Transverse colon (tissue), 4 donors: ENCODE measurements around the gene PIP5K1B. TPM values are rescaled to one million over a fixed set of nuclear protein-coding genes. Genes with fewer than 3 reads are reported as not detected.

ENCODE experiments used
- DNase-seq: peaks from one replicate; pipeline ENCODE4 v3.0.0-alpha.2; 2019
- H3K27ac ChIP-seq, 4 donors: fragments of 200-600 bp; sonication (generic); 2 replicates each; pipeline ENCODE4 v1.5.1; 2016 to 2018; ENCODE audit warnings: inconsistent platforms in 4 of 4
- H3K27me3 ChIP-seq: fragments of 200-600 bp; sonication (generic); 2 replicates; pipeline ENCODE4 v1.5.1; 2017; ENCODE audit warnings: inconsistent platforms
- H3K36me3 ChIP-seq, 4 donors: fragments of 200-600 bp; sonication (generic); 2 replicates each; pipeline ENCODE4 v1.5.1; 2017 to 2019; ENCODE audit warnings: inconsistent platforms in 4 of 4
- H3K4me1 ChIP-seq, 4 donors: fragments of 200-600 bp; sonication (generic); 2 replicates each; pipeline ENCODE4 v1.5.1; 2017 to 2020; ENCODE audit warnings: inconsistent platforms in 4 of 4
- H3K4me3 ChIP-seq, 4 donors: fragments of 200-600 bp; sonication (generic); 1 replicate in 1 of 4; 2 replicates in 3 of 4; pipeline versions ENCODE4 v1.5.1 to v1.6.1; 2017 to 2019; ENCODE audit warnings: inconsistent platforms in 4 of 4
- H3K9me3 ChIP-seq, 2 donors: fragments of 200-600 bp; sonication (generic); 2 replicates each; pipeline ENCODE4 v1.5.1; 2017 to 2019; ENCODE audit warnings: inconsistent platforms in 2 of 2
- CTCF ChIP-seq, 5 experiments: fragments of 200-600 bp in 3 of 5; fragments of 450-650 bp in 2 of 5; sonication (generic) in 3 of 5; IDR thresholded peaks; 1 replicate in 2 of 5; 2 replicates in 3 of 5; pipeline ENCODE4 v1.5.1; 2016 to 2017; ENCODE audit warnings: antibody characterized with exemption in 5 of 5, inconsistent platforms in 3 of 5, mild to moderate bottlenecking in 2 of 5, moderate library complexity in 1 of 5
- EP300 ChIP-seq: sonication (generic); formaldehyde crosslinking; IDR thresholded peaks from one replicate; pipeline ENCODE4 v1.6.1; 2017; ENCODE audit warnings: antibody characterized with exemption, low read depth
- POLR2A ChIP-seq: fragments of 450-650 bp; IDR thresholded peaks from one replicate; pipeline ENCODE4 v1.6.1; 2016; ENCODE audit warnings: antibody characterized with exemption, mild to moderate bottlenecking, moderate library complexity
- POLR2AphosphoS5 ChIP-seq, 3 donors: sonication (generic); formaldehyde crosslinking; IDR thresholded peaks; one replicate each; pipeline ENCODE4 v1.6.1; 2016; ENCODE audit warnings: antibody characterized with exemption in 3 of 3
- WGBS, 2 donors: methylation state at CpG; one replicate each; pipeline ENCODE4 v1.1.5; 2018; ENCODE audit warnings: low coverage in 1 of 2; 5-methylcytosine and 5-hydroxymethylcytosine counted together
- in situ Hi-C, 4 donors: fragments of 200-750 bp; cut with MboI; loops; one replicate each; pipeline versions ENCODE4 v1.15.0 to v1.15.1; 2017; ENCODE audit warnings: low sequenced_read_pairs in 3 of 4, low pct_ligation_motif_present in 1 of 4, low pct_unique_long_range_greater_than_20kb in 1 of 4
- intact Hi-C: fragments of 100-400 bp; cut with DNase I; formaldehyde crosslinking; loops from one replicate; pipeline ENCODE4 v1.15.1; 2023; ENCODE audit warnings: low total_unique reads
- total RNA-seq, 4 donors: library from RNA; depleted of rRNA; stranded (reverse); fragments of >200 nt; gene quantifications; one replicate each; pipeline ENCODE4 v1.1.0, GENCODE V29; 2016

PIP5K1B gene
- total RNA-seq, 4 donors from 2014 or later = 45.6 to 104 (median 76.0) TPM

- no peaks in the 10 kb centered on the region for H3K27me3 ChIP-seq
- no peak overlapping the region for H3K4me3 ChIP-seq
- TF ChIP-seq POLR2A (no peak), POLR2AphosphoS5 (IDR thresholded peaks at IDR 0.05) (no peak), CTCF (IDR thresholded peaks at IDR 0.05) (no peak), EP300 (no peak)
- no peak overlapping the region for H3K27ac ChIP-seq
- in situ Hi-C loops (no loop called here), intact Hi-C loops (no loop called here)
- H3K4me1 ChIP-seq = no peaks in the 10 kb centered on the region
- DNase-seq = no peak
- no peaks in the 10 kb centered on the region for H3K36me3 ChIP-seq
- 40 to 52% methylated on average over 2 to 4 of the region's 4 CpGs for WGBS, 2 donors
- peaks cover 0 to 7% of the 10 kb centered on the region in 2 donors for H3K9me3 ChIP-seq
Measured at GRCh38 chr9:68762570-68762969, 57.5 kb downstream of the PIP5K1B start.

GRCh38 chr9:68763104-68763503 lies 58.1 kb downstream of the PIP5K1B start:
- peaks cover 0 to 6% of the 10 kb centered on the region in 2 donors for H3K9me3 ChIP-seq
- in situ Hi-C loops = no loop called here
- intact Hi-C loops = no loop called here
- no peak for DNase-seq
- H3K36me3 ChIP-seq = no peaks in the 10 kb centered on the region
- H3K4me1 ChIP-seq = no peaks in the 10 kb centered on the region
- H3K27me3 ChIP-seq = no peaks in the 10 kb centered on the region
- no peak overlapping the region for H3K27ac ChIP-seq
- WGBS, 2 donors = 87 to 100% methylated on average over 1 to 3 of the region's 3 CpGs
- no peak overlapping the region for H3K4me3 ChIP-seq
- TF ChIP-seq POLR2AphosphoS5 (IDR thresholded peaks at IDR 0.05) (no peak), CTCF (IDR thresholded peaks at IDR 0.05) (no peak)

- no peak for DNase-seq
- Histone ChIP-seq H3K4me3 (no peak overlapping the region), H3K36me3 (no peaks in the 10 kb centered on the region), H3K4me1 (peaks cover 0 to 2% (median 0%) of the 10 kb centered on the region in 4 donors), H3K27me3 (no peaks in the 10 kb centered on the region), H3K9me3 (no peaks in the 10 kb centered on the region), H3K27ac (no peak overlapping the region)
- intact Hi-C loops (no loop called here), in situ Hi-C loops (no loop called here)
- TF ChIP-seq POLR2AphosphoS5 (IDR thresholded peaks at IDR 0.05) = no peak
- no peak for TF ChIP-seq EP300
- WGBS, 2 donors = 93 to 97% methylated on average over 3 of the region's 3 CpGs
Measured at GRCh38 chr9:68768619-68769018, 63.6 kb downstream of the PIP5K1B start.

GRCh38 chr9:68769852-68770251 lies 64.8 kb downstream of the PIP5K1B start:
- Histone ChIP-seq H3K27ac (no peak overlapping the region), H3K27me3 (no peaks in the 10 kb centered on the region), H3K9me3 (no peaks in the 10 kb centered on the region), H3K36me3 (no peaks in the 10 kb centered on the region), H3K4me1 (peaks cover 0 to 2% (median 0%) of the 10 kb centered on the region in 4 donors), H3K4me3 (no peak overlapping the region)
- intact Hi-C loops = no loop called here
- in situ Hi-C loops = no loop called here
- 93 to 95% methylated on average over 3 to 5 of the region's 5 CpGs for WGBS, 2 donors
- TF ChIP-seq POLR2A (no peak), CTCF (IDR thresholded peaks at IDR 0.05) (no peak), POLR2AphosphoS5 (IDR thresholded peaks at IDR 0.05) (no peak), EP300 (no peak)
- DNase-seq = no peak

- intact Hi-C loops = no loop called here
- no peak overlapping the region for H3K4me3 ChIP-seq
- TF ChIP-seq EP300 (no peak), POLR2AphosphoS5 (IDR thresholded peaks at IDR 0.05) (no peak), CTCF (IDR thresholded peaks at IDR 0.05) (no peak), POLR2A (no peak)
Measured at GRCh38 chr9:68771376-68771775, 66.3 kb downstream of the PIP5K1B start.

More at GRCh38 chr9:68771376-68771775, 66.3 kb downstream of the PIP5K1B start:
- Histone ChIP-seq H3K27ac (no peak overlapping the region), H3K36me3 (no peaks in the 10 kb centered on the region), H3K9me3 (no peaks in the 10 kb centered on the region), H3K4me1 (peaks cover 0 to 6% (median 2%) of the 10 kb centered on the region in 4 donors), H3K27me3 (no peaks in the 10 kb centered on the region)
- WGBS, 2 donors = 38 to 55% methylated on average over 1 of the region's 1 CpG
- in situ Hi-C loops = no loop called here
- no peak for DNase-seq
